Suppressor macrophage (primary cell): Measurements from ENCODE around the gene S100A13.
"Not testable (repeated sequence)": the region's sequence is repeated elsewhere in the genome, so short reads cannot be mapped to it uniquely, and the experiment has no call there.

Source experiments
- DNase-seq, 4 experiments: peaks; one replicate each; pipeline ENCODE4 v3.0.0-alpha.2; 2020 to 2022
- total RNA-seq, 17 experiments: gene quantifications; one replicate each; lab custom pipeline; 2026; ENCODE audit warnings: mixed read lengths in 6 of 17, inconsistent platforms in 3 of 17; lab: John Stamatoyannopoulos, UW

Gene S100A13
- total RNA-seq: 0.58 to 2.2 (median 1.6) reads per million in 17 experiments

DNA sequence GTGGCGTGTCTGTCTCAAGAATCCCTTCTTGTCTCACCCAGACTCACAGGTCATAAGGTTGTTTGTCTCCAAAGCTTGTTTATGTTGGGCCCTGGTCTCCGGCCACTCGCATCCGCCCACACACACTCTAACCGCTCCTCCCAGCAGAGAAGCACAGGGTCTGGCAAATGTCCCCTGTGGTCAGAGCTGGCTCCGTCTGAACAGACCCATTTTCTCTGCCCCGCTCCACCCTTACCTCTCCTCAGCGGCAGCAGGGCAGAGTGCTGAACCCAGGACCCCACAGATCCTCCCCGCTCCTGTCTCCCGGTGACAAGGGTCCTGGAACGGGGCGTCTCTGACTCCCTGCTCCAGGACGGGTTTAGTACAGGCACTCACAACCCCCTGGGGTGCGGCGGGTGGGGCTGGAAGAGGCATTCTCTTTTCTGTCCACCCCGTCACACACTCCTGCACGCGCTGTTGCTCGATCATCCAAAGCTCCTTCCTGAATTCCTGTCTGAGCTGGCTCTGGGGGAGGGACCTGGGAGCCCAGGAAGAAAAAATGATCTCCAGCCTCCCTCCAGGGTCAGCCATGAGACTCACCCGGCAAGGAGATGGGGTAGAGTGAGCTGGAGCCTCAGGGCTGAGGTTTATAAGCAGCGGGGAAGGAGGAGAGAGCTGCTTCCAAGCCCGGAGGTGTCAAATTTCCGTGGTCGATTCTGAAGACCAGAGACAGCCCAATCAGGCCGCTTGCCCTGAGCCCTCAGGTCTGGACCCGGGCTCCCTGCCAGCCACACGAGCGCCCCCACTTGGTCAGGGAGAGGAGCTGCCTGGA is at the start of gene S100A13:
Gene S100A13, minus strand, starts transcription at position 602 of the 811 bp plus-strand sequence. CDS start 1,033 bp downstream, outside the sequence.
- peak in 2 of 4 experiments; percentile 60 to 61 for DNase-seq

GRCh38 chr1:153673511-153673910 is 46.2 kb upstream of the S100A13 start:
- DNase-seq: no peak

DNA sequence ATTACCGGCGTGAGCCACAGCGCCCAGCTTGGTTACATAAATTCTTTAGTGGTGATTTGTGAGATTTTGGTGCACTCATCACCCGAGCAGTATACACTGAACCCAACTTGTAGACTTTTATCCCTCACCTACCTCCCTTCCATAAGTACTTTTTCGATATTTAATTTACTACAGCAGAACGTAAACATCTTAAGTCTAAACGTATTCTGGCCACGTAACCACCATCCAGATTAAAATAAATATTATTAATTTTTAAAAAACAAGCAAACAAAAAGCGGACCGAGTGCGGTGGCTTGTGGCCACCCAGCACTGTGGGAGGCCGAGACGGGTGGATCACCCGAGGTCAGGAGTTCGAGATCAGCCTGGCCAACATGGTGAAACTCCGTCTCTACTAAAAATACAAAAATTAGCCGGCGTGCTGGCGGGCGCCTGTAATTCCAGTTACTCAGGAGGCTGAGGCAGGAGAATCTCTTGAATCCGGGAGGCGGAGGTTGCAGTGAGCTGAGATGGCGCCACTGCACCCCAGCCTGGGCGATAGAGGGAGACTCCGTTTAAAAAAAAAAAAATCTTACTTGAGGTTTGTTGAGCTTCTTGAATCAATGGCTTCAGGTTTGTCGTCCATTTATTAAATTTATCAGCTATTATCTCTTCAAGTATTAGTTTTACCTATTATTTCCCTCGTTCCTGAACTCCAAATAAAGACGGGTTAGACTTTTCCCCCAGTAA is 44.5 kb upstream of the S100A13 start:
- peak; percentile 38 to 62 (median 57) for DNase-seq

- peak; percentile 97 to 100 (median 98) for DNase-seq
Observed at GRCh38 chr1:153670859-153671627, 43.7 kb upstream of the S100A13 start, which contains the start of gene ILF2. ILF2 (minus strand) TSS chr1:153670993; CDS start chr1:153670922, 71 bp downstream.

DNA sequence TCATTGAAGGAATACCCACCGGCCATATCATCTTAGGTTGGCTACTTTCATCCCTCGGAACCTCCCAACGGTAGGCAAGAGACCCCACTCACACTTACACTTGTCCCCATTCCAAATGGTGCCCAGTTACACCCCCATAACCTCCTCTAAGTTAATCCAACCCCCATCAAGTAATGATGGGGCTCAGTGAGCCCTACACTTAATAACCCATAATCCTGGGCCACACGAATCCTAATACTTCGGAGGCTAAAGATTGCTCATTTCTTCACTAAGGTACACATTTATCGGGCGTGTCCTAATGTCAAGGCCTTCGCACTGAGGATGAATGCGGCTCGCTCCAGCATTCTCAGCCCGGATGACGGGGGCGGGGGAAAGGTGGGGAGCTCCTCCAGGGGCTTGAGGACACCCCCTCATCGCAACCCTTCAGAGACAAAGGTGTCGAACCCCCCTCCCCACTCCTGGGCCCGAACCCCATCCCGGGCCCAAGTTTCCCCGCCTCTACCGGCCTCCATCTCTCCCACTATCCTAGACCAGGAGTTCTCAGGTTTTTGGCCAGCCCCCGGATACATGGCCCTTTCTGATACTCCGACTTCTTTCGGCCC is 43.1 kb upstream of the S100A13 start:
- peak in 1 of 4 experiments; percentile 21 for DNase-seq

DNA sequence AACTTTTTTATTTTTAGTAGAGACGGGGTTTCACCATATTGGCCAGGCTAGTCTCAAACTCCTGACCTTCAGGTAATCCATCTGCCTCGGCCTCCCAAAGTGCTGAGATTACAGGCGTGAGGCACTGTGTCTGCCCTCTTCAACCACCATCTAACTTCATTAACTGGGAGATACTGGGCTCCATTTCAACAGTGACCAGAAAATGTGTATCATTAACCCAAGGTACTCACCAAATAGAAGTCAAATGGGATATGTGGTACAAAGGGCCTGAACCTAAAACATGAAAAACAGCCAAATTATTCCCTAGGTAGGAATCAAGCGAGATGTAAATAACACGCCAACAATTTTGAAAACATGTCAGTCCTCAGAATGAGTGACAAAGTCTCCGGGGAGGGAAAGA is 42.3 kb upstream of the S100A13 start:
- DNase-seq: no peak

DNA sequence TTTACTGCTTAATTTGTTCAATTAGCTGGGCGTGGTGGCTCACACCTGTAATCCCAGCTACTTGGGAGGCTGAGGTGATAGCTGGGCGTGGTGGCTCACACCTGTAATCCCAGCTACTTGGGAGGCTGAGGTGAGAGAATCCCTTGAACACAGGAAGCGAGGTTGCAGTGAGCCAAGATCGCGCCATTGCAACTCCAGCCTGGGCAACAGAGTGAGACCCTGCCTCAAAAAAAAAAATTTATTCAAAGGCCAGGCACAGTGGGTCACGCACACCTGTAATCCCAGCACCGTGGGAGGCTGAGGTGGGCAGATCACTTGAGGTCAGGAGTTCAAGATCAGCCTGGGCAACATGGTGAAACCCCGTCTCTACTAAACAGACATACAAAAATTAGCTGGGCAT is 41.4 kb upstream of the S100A13 start:
- not testable (repeated sequence) for DNase-seq

DNA sequence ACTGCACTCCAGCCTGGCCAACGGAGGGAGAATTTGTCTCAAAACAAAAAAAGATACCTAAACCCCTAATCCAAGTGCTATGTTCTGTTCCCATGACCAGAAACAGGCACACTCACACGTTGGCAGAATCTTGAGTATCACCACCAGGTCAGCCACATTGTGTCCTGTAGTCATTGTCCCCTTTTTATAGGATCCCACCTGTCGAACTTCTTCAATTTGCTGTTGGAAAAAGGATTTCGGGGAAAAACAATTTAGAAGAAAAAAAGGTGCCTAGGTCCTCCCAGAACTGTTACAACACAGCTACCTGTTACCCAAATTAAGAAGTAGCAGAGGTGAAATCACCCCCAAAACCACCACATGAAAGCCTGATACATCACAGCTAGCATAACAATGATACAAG is 40.1 kb upstream of the S100A13 start:
- DNase-seq: no peak

DNA sequence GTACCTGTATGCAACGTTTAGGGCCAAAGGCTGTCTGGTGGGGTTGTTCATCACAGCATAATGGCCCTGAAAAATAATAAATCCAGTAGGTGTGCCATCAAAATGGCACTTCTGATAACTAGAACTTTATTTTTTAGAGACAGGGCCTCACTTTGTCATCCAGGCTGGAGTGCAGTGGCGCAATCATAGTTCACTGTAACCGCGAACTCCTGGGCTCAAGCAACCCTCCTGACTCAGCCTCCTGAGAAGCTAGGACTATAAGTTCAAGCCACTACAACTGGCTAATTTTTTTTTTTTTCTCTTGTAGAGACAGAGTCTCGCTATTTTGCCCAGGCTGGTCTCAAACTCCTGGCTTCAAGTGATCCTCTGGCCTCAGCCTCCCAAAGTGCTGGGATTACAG is 35.9 kb upstream of the S100A13 start:
- DNase-seq: no peak

DNA sequence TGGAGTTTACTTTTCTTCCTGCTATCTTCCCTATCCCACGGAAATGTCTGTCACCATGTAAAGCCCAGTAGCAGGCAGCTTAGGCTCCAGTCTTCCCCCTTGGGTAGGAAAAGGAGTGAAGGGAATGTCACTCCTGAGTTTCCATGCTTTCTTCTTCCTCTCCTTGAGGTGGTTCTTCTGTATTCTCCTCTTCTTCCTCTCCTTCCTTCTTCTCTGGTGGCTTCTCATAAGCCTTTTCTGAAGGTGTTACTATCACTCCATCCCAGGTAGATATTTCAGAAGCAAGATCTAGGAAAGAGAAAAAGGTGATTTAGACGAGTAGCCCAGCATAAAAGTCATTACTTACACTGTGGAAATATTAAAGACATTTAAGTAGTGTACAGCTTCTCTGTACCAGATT is 35.0 kb upstream of the S100A13 start:
- no peak for DNase-seq

DNA sequence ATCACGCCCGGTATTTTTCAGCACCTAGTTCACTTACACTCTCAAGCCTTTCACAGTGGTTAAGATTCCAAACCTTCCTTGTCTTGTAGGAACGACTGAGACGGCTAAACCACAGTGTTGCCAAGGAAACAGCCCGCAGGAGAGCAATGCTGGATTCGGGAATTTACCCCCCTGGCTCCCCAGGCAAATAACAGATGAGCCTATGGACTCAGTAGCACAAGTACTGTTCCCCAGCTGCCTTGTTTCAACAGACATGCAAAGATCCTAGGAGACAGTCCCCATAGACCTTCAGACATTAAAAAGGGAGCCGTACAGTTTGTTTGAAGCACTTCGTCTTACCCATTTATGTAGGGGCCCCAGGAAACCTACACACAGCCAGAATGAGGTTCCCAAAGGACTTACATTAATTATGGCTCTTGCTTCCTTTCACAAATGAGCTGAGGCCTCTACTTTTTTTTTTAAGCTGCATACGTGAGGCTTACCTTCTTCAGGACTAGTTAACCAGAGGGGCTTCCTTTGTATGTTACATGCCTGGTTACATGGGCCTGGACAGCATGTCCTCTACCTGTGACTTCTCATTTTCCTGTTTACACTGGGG is 33.9 kb upstream of the S100A13 start:
- no peak for DNase-seq

GRCh38 chr1:153659656-153660055 is 32.4 kb upstream of the S100A13 start:
- DNase-seq: no peak

- no peak for DNase-seq
Observed at GRCh38 chr1:153659175-153659534, 31.9 kb upstream of the S100A13 start.

DNA sequence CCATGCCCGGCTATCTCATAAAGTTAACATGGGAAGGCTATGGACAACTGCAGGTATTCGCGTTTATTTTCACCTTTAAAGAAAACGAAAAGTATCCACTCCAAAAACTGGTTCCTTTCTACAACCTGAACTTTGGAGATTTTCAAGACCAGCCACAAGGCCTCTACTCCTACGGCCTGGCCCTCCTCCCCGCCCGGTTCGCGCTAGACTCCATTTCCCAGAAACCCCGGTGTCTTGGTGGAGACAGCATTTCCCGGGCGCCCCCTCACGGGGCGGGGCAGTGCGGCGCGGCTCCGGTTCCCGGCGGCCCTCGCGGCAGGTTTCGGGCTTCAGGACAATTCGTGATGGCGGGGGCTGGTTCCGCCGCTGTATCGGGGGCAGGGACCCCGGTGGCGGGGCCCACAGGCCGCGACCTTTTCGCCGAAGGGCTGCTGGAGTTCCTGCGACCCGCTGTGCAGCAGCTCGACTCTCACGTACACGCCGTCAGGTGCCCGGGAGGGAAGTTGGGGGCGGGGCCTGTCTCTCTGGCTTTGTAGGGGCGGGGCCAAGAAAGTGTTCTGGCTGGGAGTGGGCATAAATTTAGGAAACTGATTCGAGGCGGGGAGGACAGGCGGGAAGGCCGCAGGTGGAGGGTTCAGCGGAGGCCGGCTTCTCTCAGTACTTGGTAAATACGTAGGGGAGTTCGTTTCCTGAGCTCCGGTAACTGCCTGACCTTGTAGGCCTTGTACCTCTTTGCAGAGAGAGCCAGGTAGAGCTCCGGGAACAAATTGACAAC is 31.3 kb upstream of the S100A13 start, which contains the start of gene SNAPIN:
Gene SNAPIN, plus strand, starts transcription at position 304 of the 775 bp plus-strand sequence. Its CDS starts 41 bp downstream, at position 345.
- DNase-seq: peak; percentile 93 to 96 (median 95)

- DNase-seq: no peak
Observed at GRCh38 chr1:153655333-153655732, 28.0 kb upstream of the S100A13 start.

- peak; percentile 66 to 82 (median 80) for DNase-seq
Observed at GRCh38 chr1:153652805-153653500, 25.6 kb upstream of the S100A13 start.

DNA sequence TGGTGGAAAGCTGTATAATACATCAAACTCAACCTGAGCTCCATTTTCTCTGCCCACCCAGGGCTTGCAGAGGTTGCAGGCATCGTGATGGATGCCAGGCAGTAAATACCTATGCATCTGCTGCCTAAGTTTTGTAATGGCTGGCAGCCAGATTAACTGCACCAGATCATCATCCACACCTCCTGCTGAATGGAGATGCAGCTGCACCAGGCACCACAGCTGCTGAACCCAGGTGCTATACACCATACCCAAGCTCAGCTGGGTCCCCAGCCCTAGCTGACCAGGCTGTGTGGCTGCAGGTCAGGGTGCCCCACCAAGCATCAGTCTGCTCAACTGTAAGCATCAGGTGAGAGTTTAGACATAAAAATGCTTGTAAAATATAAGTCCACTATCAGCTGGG is 24.5 kb upstream of the S100A13 start:
- DNase-seq: no peak

GRCh38 chr1:153649863-153650235 is 22.5 kb upstream of the S100A13 start:
- no peak for DNase-seq

GRCh38 chr1:153649137-153649862 is 22.0 kb upstream of the S100A13 start:
- no peak for DNase-seq
